HEK293 (cell line): ENCODE results near the gene DMKN.

Experiments
- BCL11B ChIP-seq: fragments of 450-650 bp; formaldehyde crosslinking; IDR thresholded peaks from 2 replicates; pipeline ENCODE4 v1.5.1; 2016; ENCODE audit warnings: low read depth, missing biosample characterization, missing genetic modification characterization
- CTCF ChIP-seq: fragments of 450-650 bp; formaldehyde crosslinking; IDR thresholded peaks from 2 replicates; pipeline ENCODE4 v1.5.1; 2016; ENCODE audit warnings: missing biosample characterization, missing genetic modification characterization
- INSM2 ChIP-seq: fragments of 450-650 bp; formaldehyde crosslinking; IDR thresholded peaks from 2 replicates; pipeline ENCODE4 v1.5.1; 2016; ENCODE audit warnings: missing biosample characterization, missing genetic modification characterization
- ZBTB44 ChIP-seq: fragments of 450-650 bp; IDR thresholded peaks from 2 replicates; pipeline ENCODE4 v1.5.1; 2018; ENCODE audit warnings: missing biosample characterization, mild to moderate bottlenecking, missing genetic modification characterization
- ZNF140 ChIP-seq: fragments of 450-650 bp; formaldehyde crosslinking; IDR thresholded peaks from 2 replicates; pipeline ENCODE4 v1.5.1; 2016; ENCODE audit warnings: missing biosample characterization, missing genetic modification characterization
- ZNF394 ChIP-seq: fragments of 450-650 bp; formaldehyde crosslinking; IDR thresholded peaks from 2 replicates; pipeline ENCODE4 v1.5.1; 2016; ENCODE audit warnings: missing biosample characterization, missing genetic modification characterization, mild to moderate bottlenecking, moderate library complexity, borderline replicate concordance
- ZNF404 ChIP-seq: fragments of 450-650 bp; formaldehyde crosslinking; IDR thresholded peaks from 2 replicates; pipeline ENCODE4 v1.5.1; 2017; ENCODE audit warnings: missing biosample characterization, missing genetic modification characterization
- ZNF548 ChIP-seq: fragments of 450-650 bp; formaldehyde crosslinking; IDR thresholded peaks from 2 replicates; pipeline ENCODE4 v1.5.1; 2016; ENCODE audit warnings: missing biosample characterization, missing genetic modification characterization
- ZNF626 ChIP-seq: fragments of 450-650 bp; sonication (Bioruptor Pico); formaldehyde crosslinking; IDR thresholded peaks from 2 replicates; pipeline ENCODE4 v1.5.1; 2018; ENCODE audit warnings: missing biosample characterization, missing genetic modification characterization, inconsistent platforms
- ZNF645 ChIP-seq: fragments of 450-650 bp; formaldehyde crosslinking; IDR thresholded peaks from 2 replicates; pipeline ENCODE4; 2016; ENCODE audit warnings: missing biosample characterization, missing genetic modification characterization

GRCh38 chr19:35462476-35462953 is 50.9 kb downstream of the DMKN start:
- no peak for TF ChIP-seq ZNF548 (tag by site-specific recombination)
- no peak for TF ChIP-seq ZNF140 (tag by site-specific recombination)
- no peak for TF ChIP-seq BCL11B
- TF ChIP-seq ZNF394: no peak
- TF ChIP-seq CTCF (tag by site-specific recombination): no peak
- TF ChIP-seq ZBTB44 (tag by site-specific recombination): no peak
- TF ChIP-seq ZNF626 (tag by site-specific recombination): no peak
- TF ChIP-seq ZNF645: no peak
- no peak for TF ChIP-seq INSM2 (tag by site-specific recombination)
- TF ChIP-seq ZNF404 (tag by site-specific recombination): no peak
